Activated T-cell treated with anti-CD3 and anti-CD28 coated beads for 4 hours (primary cell): Measurements from ENCODE around the gene DCLK3.

Source experiments
- DNase-seq: peaks from one replicate; pipeline ENCODE4 v3.0.0-alpha.2; 2020

DCLK3 gene

GRCh38 chr3:36662626-36663025, 101.7 kb downstream of the DCLK3 start:
- no peak for DNase-seq
